ENCODE results near the gene AMER2. TPM values are rescaled to one million over a fixed set of nuclear protein-coding genes. Genes with fewer than 3 reads are reported as not detected.

The AMER2 gene
- total RNA-seq, 2 experiments from 2014 or later: not detected

DNA sequence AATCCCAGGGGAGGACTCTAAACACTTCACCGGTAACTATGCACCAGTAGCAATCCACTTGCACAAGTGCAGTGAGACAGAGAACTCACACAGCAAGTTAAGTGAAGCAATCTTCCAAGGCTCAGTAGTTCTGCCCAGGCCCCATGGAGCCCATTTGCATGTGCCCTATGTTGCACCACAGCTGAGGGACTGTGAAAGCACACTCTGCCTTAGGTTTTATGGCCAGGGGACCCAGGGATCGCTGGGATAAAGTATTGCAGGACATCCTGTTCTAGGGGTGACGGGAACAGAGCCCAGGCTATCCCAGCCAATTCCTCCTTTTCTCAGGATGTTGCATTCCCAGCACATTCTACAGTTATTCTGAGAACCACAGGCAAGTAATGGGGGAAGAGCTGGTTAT is 6.0 kb upstream of the AMER2 start:
- no peak overlapping the region for H3K4me3 ChIP-seq (ENCODE audit: low read depth, low read length, poor library complexity, severe bottlenecking)
- peak; percentile 21 for DNase-seq (ENCODE audit: low spot score)
- H3K4me2 ChIP-seq (ENCODE audit: low read length): no peak overlapping the region
- H4K20me1 ChIP-seq (ENCODE audit: insufficient read depth, low read length): no peaks in the 10 kb centered on the region
- BruUV-seq (replicated peaks): no TSS peak
- no peaks in the 10 kb centered on the region; the same call in 1 of the 2 replicates for H3K36me3 ChIP-seq (ENCODE audit: insufficient read depth, low read length)
- ChIA-PET POLR2A (interaction anchor here (1.4 kb wide), 1 partner anchor 11 kb away, joined by 4 read pairs; no protein-coding TSS in a partner anchor), CTCF (ENCODE audit: unreplicated experiment) (no interaction called here)
- TF ChIP-seq EZH2phosphoT487 (IDR thresholded peaks at IDR 0.05; ENCODE audit: borderline replicate concordance, low read depth, low read length) (no peak), CTCF (conservative IDR thresholded peaks at IDR 0.05; ENCODE audit: low read length) (no peak)
- H3K27ac ChIP-seq (ENCODE audit: low read depth, low read length, poor library complexity, severe bottlenecking): no peak overlapping the region
- intact Hi-C loops (cut with micrococcal nuclease; ENCODE audit: unreplicated experiment): no loop called here
- H3K9me3 ChIP-seq (ENCODE audit: low read length): no peaks in the 10 kb centered on the region
- H2AFZ ChIP-seq (ENCODE audit: low read length): no peak overlapping the region
- no peaks in the 10 kb centered on the region for H3K79me2 ChIP-seq (ENCODE audit: insufficient read depth, low read depth, low read length)
- peaks cover 31% of the 10 kb centered on the region for H3K4me1 ChIP-seq (ENCODE audit: insufficient read depth, low read length, poor library complexity, severe bottlenecking)
- H3K9me2 ChIP-seq (ENCODE audit: insufficient read depth, low read length): no peaks in the 10 kb centered on the region

GRCh38 chr13:25177636-25178035 is 5.5 kb upstream of the AMER2 start:
- CTCF ChIA-PET (ENCODE audit: unreplicated experiment): no interaction called here
- no peak for TF ChIP-seq CTCF (conservative IDR thresholded peaks at IDR 0.05; ENCODE audit: low read length)
- TF ChIP-seq EZH2phosphoT487 (IDR thresholded peaks at IDR 0.05; ENCODE audit: borderline replicate concordance, low read depth, low read length): no peak
- no TSS peak for BruUV-seq (replicated peaks)
- Histone ChIP-seq H3K9me2 (ENCODE audit: insufficient read depth, low read length) (no peaks in the 10 kb centered on the region), H3K4me1 (ENCODE audit: insufficient read depth, low read length, poor library complexity, severe bottlenecking) (peaks cover 31% of the 10 kb centered on the region), H3K27ac (ENCODE audit: low read depth, low read length, poor library complexity, severe bottlenecking) (no peak overlapping the region), H2AFZ (ENCODE audit: low read length) (no peak overlapping the region), H3K9me3 (ENCODE audit: low read length) (no peaks in the 10 kb centered on the region), H3K79me2 (ENCODE audit: insufficient read depth, low read depth, low read length) (no peaks in the 10 kb centered on the region), H3K4me3 (ENCODE audit: low read depth, low read length, poor library complexity, severe bottlenecking) (no peak overlapping the region), H4K20me1 (ENCODE audit: insufficient read depth, low read length) (no peaks in the 10 kb centered on the region), H3K36me3 (ENCODE audit: insufficient read depth, low read length) (no peaks in the 10 kb centered on the region; the same call in 1 of the 2 replicates), H3K4me2 (ENCODE audit: low read length) (no peak overlapping the region)
- POLR2A ChIA-PET: interaction anchor here (0.9 to 1.4 kb wide), 2 partner anchors 12 to 156 kb away, joined by 3 to 4 read pairs; no protein-coding TSS in a partner anchor
- DNase-seq (ENCODE audit: low spot score): no peak
- intact Hi-C loops (cut with micrococcal nuclease; ENCODE audit: unreplicated experiment): no loop called here

DNA sequence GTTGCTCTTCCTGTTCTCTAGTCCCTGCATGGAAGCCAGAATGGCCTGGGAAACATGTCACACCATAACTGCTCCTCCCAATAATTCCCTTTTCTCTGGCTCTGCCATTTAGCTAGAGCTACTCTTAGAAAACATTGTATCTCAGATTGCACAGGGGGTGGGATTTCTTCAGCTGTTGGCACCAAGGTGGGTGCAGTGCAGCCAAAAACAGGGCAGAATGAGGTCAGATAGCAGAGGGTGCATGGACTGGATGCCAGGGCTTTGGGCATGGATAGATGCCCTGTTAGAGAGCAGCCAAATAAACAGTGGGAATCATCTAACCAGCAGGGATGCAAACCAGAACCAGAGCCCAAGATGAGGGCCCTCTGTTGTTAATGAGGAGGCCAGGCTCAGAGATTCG is 4.9 kb upstream of the AMER2 start:
- no peak overlapping the region for H3K27ac ChIP-seq (ENCODE audit: low read depth, low read length, poor library complexity, severe bottlenecking)
- H2AFZ ChIP-seq (ENCODE audit: low read length): no peak overlapping the region
- intact Hi-C loops (cut with micrococcal nuclease; ENCODE audit: unreplicated experiment): no loop called here
- H3K9me2 ChIP-seq (ENCODE audit: insufficient read depth, low read length): no peaks in the 10 kb centered on the region
- TF ChIP-seq EZH2phosphoT487 (IDR thresholded peaks at IDR 0.05; ENCODE audit: borderline replicate concordance, low read depth, low read length): no peak
- ChIA-PET POLR2A (interaction anchor here (0.9 kb wide), 1 partner anchor 156 kb away, joined by 3 read pairs; no protein-coding TSS in a partner anchor), CTCF (ENCODE audit: unreplicated experiment) (no interaction called here)
- H4K20me1 ChIP-seq (ENCODE audit: insufficient read depth, low read length): no peaks in the 10 kb centered on the region
- H3K4me1 ChIP-seq (ENCODE audit: insufficient read depth, low read length, poor library complexity, severe bottlenecking): peaks cover 30% of the 10 kb centered on the region
- no peaks in the 10 kb centered on the region for H3K9me3 ChIP-seq (ENCODE audit: low read length)
- no peak overlapping the region for H3K4me3 ChIP-seq (ENCODE audit: low read depth, low read length, poor library complexity, severe bottlenecking)
- no TSS peak for BruUV-seq (replicated peaks)
- no peaks in the 10 kb centered on the region; the same call in 1 of the 2 replicates for H3K36me3 ChIP-seq (ENCODE audit: insufficient read depth, low read length)
- H3K79me2 ChIP-seq (ENCODE audit: insufficient read depth, low read depth, low read length): no peaks in the 10 kb centered on the region
- no peak for DNase-seq (ENCODE audit: low spot score)
- no peak overlapping the region for H3K4me2 ChIP-seq (ENCODE audit: low read length)
